Colonic mucosa (tissue), 4 donors: ENCODE results near the gene ETNK2. TPM values are rescaled to one million over a fixed set of nuclear protein-coding genes. Genes with fewer than 3 reads are reported as not detected.

Experiments used
- DNase-seq: peaks from one replicate; pipeline ENCODE4 v3.0.0-alpha.2; 2020
- H3K27ac ChIP-seq: fragments of 200-600 bp; one replicate; pipeline ENCODE4 v1.8.0; 2021
- H3K27me3 ChIP-seq: fragments of 200-600 bp; one replicate; pipeline ENCODE4 v1.8.0; 2021
- H3K36me3 ChIP-seq: fragments of 200-600 bp; one replicate; pipeline ENCODE4 v1.8.0; 2021
- H3K4me1 ChIP-seq: fragments of 200-600 bp; one replicate; pipeline ENCODE4 v1.8.0; 2021; ENCODE audit warnings: mild to moderate bottlenecking
- H3K4me3 ChIP-seq: fragments of 200-600 bp; one replicate; pipeline ENCODE4 v1.8.0; 2021
- H3K9ac ChIP-seq, 2 donors: one replicate each; pipeline ENCODE4 v1.7.0; 2013; ENCODE audit warnings: control low read depth in 2 of 2, low read depth in 2 of 2, low read length in 2 of 2
- H3K9me3 ChIP-seq: fragments of 200-600 bp; one replicate; pipeline ENCODE4 v1.8.0; 2021
- intact Hi-C: fragments of 100-400 bp; cut with DNase I; formaldehyde crosslinking; loops from one replicate; pipeline ENCODE4 v1.14.1; 2022
- total RNA-seq, 2 donors: library from RNA; stranded (reverse); fragmentation: NEBNext Ultra II Directional in 1 of 2; extraction: Animal tissue kit (Norgen Biotek cat#: 25700) in 1 of 2; gene quantifications; one replicate each; pipeline ENCODE4 v1.2.1, GENCODE V29; 2021
- TF ChIP-seq, protein P1 (sequence below): fragments of 200-600 bp; IDR thresholded peaks from one replicate; pipeline ENCODE4 v1.8.0; 2022; ENCODE audit warnings: antibody characterized with exemption, mild to moderate bottlenecking
- donor health status: healthy.
- donor health status: DM: no; HTN: no; CAD: no.
- donor health status: DM: no; HTN: no; CAD: no.

ETNK2 gene
- total RNA-seq, 2 donors from 2014 or later, result 0.40 to 1.2 TPM

- no peaks in the 10 kb centered on the region for H3K27me3 ChIP-seq
- H3K4me3 ChIP-seq, result no peak overlapping the region
- intact Hi-C loops, result no loop called here
- TF ChIP-seq, protein P1, sequence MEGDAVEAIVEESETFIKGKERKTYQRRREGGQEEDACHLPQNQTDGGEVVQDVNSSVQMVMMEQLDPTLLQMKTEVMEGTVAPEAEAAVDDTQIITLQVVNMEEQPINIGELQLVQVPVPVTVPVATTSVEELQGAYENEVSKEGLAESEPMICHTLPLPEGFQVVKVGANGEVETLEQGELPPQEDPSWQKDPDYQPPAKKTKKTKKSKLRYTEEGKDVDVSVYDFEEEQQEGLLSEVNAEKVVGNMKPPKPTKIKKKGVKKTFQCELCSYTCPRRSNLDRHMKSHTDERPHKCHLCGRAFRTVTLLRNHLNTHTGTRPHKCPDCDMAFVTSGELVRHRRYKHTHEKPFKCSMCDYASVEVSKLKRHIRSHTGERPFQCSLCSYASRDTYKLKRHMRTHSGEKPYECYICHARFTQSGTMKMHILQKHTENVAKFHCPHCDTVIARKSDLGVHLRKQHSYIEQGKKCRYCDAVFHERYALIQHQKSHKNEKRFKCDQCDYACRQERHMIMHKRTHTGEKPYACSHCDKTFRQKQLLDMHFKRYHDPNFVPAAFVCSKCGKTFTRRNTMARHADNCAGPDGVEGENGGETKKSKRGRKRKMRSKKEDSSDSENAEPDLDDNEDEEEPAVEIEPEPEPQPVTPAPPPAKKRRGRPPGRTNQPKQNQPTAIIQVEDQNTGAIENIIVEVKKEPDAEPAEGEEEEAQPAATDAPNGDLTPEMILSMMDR, result no peak
- H3K9me3 ChIP-seq, result no peaks in the 10 kb centered on the region
- H3K4me1 ChIP-seq, result peaks cover 3% of the 10 kb centered on the region
- H3K27ac ChIP-seq, result no peak overlapping the region
- no peaks in the 10 kb centered on the region for H3K36me3 ChIP-seq
- no peak for DNase-seq
- H3K9ac ChIP-seq, result peak overlapping the region in 1 of 2 donors; percentile 20
These were observed 20.6 kb downstream of the ETNK2 start for GRCh38 chr1:204130981-204131892.

GRCh38 chr1:204130178-204130577, 21.7 kb downstream of the ETNK2 start:
- H3K27ac ChIP-seq, result no peak overlapping the region
- H3K27me3 ChIP-seq, result no peaks in the 10 kb centered on the region
- TF ChIP-seq, protein P1, result no peak
- no peak overlapping the region for H3K4me3 ChIP-seq
- no peak for DNase-seq
- no peaks in the 10 kb centered on the region for H3K36me3 ChIP-seq
- H3K4me1 ChIP-seq, result peaks cover 3% of the 10 kb centered on the region
- no peaks in the 10 kb centered on the region for H3K9me3 ChIP-seq
- H3K9ac ChIP-seq, result no peak overlapping the region
- intact Hi-C loops, result no loop called here

DNA sequence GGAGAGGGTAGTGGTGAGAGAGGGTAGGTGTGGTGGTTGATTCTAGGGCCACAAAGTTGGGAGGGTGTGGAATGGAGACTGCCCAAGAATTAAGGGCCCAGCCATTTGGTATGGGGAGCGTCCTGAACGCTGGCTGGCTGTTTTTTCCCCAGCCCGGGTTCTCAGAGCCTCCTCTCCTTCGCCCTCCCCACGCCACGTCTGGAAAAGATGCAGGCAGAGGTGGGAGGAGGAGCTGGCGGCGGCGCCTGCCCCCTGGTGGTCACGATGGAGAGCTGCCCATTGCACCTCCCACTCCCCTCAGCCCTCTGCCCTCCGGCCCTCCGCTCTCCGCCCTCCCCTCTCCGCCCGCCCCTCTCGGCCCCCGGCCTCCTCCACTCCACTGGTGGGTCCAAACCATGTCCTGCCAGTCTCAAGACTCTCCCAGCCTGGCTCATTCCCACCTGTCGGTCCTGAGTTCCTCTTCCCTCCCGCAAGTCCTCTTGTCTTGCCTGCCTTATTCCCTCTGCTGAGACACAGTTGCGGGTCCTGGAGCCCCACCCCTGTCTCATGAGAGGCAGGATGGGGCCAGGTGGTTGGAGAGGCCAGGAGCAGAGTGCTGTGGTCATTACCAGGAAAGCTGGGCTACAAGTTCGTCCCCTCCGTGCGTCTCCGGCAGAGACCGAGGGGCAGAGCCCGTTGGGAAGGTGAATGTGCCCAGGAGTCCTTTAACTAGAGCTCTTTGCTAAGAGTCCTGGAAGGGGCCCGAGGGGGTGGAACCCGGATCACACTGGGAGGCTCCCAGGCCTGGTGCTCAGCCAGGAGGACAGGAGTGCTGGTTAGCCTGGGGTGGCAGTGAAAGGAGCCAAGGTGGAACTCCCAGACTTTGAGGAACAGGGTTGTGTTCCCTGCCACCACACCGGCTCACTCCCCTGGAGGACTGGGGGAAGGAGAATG, 22.6 kb downstream of the ETNK2 start:
- intact Hi-C loops, result loop anchor here (2.0 to 5.0 kb wide), 2 partner anchors 52 to 258 kb away; no protein-coding TSS in a partner anchor
- peak overlapping the region in 1 of 2 donors; percentile 74 for H3K9ac ChIP-seq
- H3K27me3 ChIP-seq, result no peaks in the 10 kb centered on the region
- peaks cover 3% of the 10 kb centered on the region for H3K4me1 ChIP-seq
- DNase-seq, result peak; percentile 60
- H3K9me3 ChIP-seq, result no peaks in the 10 kb centered on the region
- no peak overlapping the region for H3K27ac ChIP-seq
- no peaks in the 10 kb centered on the region for H3K36me3 ChIP-seq
- TF ChIP-seq, protein P1, result peak; percentile 73
- peak overlapping the region; percentile 19 for H3K4me3 ChIP-seq

GRCh38 chr1:204128464-204128963, 23.3 kb downstream of the ETNK2 start:
- TF ChIP-seq, protein P1, result no peak
- no peak for DNase-seq
- H3K9me3 ChIP-seq, result no peaks in the 10 kb centered on the region
- H3K4me1 ChIP-seq, result peaks cover 3% of the 10 kb centered on the region
- H3K9ac ChIP-seq, result no peak overlapping the region
- H3K27me3 ChIP-seq, result no peaks in the 10 kb centered on the region
- no peaks in the 10 kb centered on the region for H3K36me3 ChIP-seq
- no peak overlapping the region for H3K4me3 ChIP-seq
- no peak overlapping the region for H3K27ac ChIP-seq
- intact Hi-C loops, result loop anchor here (2.0 to 5.0 kb wide), 2 partner anchors 51 to 258 kb away; no protein-coding TSS in a partner anchor
